SU-DHL-6 (cell line): ENCODE results near the gene MSL3B.
A peak's percentile ranks its signal among the peaks of the same experiment; 100 is the strongest.

Experiments used
- H2AFZ ChIP-seq: fragments of 200-600 bp; sonication (generic); 2 replicates; pipeline ENCODE4 v1.6.1; 2014; ENCODE audit warnings: low read depth, mild to moderate bottlenecking, moderate library complexity, mixed read lengths, antibody characterized with exemption, low read length; ENCODE audit not compliant: severe bottlenecking
- H3F3A ChIP-seq: fragments of 200-600 bp; shearing (Covaris generic); 2 replicates; pipeline ENCODE4 v1.6.0; 2016; ENCODE audit warnings: antibody characterized with exemption, mild to moderate bottlenecking; ENCODE audit not compliant: insufficient read depth
- H3K27ac ChIP-seq: fragments of 200-600 bp; sonication (generic); 2 replicates; pipeline ENCODE4 v1.5.1; 2016; ENCODE audit warnings: low read depth, mild to moderate bottlenecking, low read length, moderate library complexity, mixed read lengths
- H3K27me3 ChIP-seq: fragments of 200-600 bp; sonication (generic), shearing (Covaris generic); 2 replicates; pipeline ENCODE4 v1.6.0; 2014; ENCODE audit warnings: mild to moderate bottlenecking, low read length
- H3K36me3 ChIP-seq: fragments of 200-600 bp; sonication (generic); 2 replicates; pipeline ENCODE4 v1.6.1; 2014; ENCODE audit warnings: mild to moderate bottlenecking, low read length, mixed read lengths
- H3K4me2 ChIP-seq: fragments of 300-600, 200-600 bp; shearing (Covaris generic), sonication (generic); 2 replicates; pipeline ENCODE4 v1.6.0; 2014; ENCODE audit warnings: low read length, low read depth, mild to moderate bottlenecking; ENCODE audit not compliant: poor library complexity, severe bottlenecking
- H3K4me3 ChIP-seq: fragments of 200-600 bp; sonication (generic); 2 replicates; pipeline ENCODE4 v1.5.1; 2014; ENCODE audit warnings: antibody characterized with exemption, low read length, mild to moderate bottlenecking, mixed read lengths; ENCODE audit not compliant: insufficient read depth, poor library complexity, severe bottlenecking
- H3K79me2 ChIP-seq: fragments of 200-600 bp; sonication (generic); 2 replicates; pipeline ENCODE4 v1.6.1; 2014; ENCODE audit warnings: mild to moderate bottlenecking, low read length, moderate library complexity; ENCODE audit not compliant: insufficient read depth
- H3K9ac ChIP-seq: fragments of 200-600 bp; sonication (generic); 2 replicates; pipeline ENCODE4 v1.7.0; 2014; ENCODE audit warnings: mild to moderate bottlenecking, low read length
- H3K9me2 ChIP-seq: fragments of 200-600 bp; sonication (generic); replicated peaks from 2 replicates; pipeline ENCODE4 v1.6.1; 2014; ENCODE audit warnings: low read length; ENCODE audit not compliant: insufficient read depth
- H3K9me3 ChIP-seq: fragments of 200-600 bp; sonication (generic); 2 replicates; pipeline ENCODE4 v1.6.1; 2014; ENCODE audit warnings: low read length, mixed read lengths; ENCODE audit not compliant: insufficient read depth
- H4K20me1 ChIP-seq: fragments of 200-600 bp; sonication (generic); 2 replicates; pipeline ENCODE4 v1.6.1; 2014; ENCODE audit warnings: low read depth, mild to moderate bottlenecking, antibody characterized with exemption, low read length, moderate library complexity, mixed read lengths
- EZH2phosphoT487 ChIP-seq: fragments of 200-600 bp; sonication (generic), shearing (Covaris generic); conservative IDR thresholded peaks from 2 replicates; pipeline ENCODE4 v1.6.1; 2018; ENCODE audit warnings: mild to moderate bottlenecking, antibody characterized with exemption, low read length, moderate library complexity, mixed read lengths
- TF ChIP-seq, protein P1 (sequence below): fragments of 200-600 bp; sonication (generic); IDR thresholded peaks from one replicate; pipeline ENCODE4 v1.5.1; 2017; ENCODE audit warnings: antibody characterized with exemption, mild to moderate bottlenecking, low read length, moderate library complexity; ENCODE audit not compliant: insufficient read depth, poor library complexity, severe bottlenecking

MSL3B gene

DNA sequence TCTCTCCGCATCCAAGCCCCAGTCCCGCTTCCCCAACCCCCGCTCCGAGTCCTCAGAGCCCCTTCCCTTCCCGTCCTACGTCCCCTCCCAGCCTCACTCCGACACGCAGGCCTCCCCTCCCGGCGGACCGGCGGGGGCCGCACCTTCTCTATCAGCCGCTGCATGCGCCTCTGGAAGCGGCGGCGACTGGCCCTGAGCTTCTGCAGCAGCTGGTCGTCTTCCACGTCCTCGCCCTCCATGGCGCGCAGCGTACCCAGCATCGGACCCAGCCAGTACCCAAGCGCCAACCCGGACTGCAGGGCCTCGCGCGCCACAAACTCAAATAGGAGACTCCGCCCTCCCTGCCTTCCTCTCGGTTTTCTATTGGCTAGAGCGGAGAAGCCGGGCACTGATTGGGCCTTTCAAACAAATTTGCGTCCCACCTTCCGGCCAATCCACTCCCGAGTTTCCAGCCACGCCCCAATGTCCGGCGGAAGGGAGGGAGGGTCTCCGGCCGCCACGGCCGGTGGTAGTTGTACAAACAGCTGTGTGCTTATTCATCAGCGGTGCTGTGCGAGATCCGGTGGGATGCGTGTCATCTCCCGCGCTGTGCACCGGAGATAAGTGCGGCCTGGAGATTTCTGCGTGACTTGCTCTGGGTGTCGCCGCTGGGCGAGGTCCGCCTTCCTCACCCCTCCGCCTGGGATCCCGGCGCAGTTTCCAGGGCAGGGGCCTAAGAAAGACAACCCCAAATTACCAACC, 13.8 kb downstream of the MSL3B start, which contains the start of gene HJURP:
HJURP (minus strand) TSS at position 295 of the 741 bp plus-strand sequence; CDS start at position 260, 35 bp downstream.
- H3K4me3 ChIP-seq, result peak within 1 kb of the TSS; percentile 100
- peaks cover 33% of the 10 kb centered on the region for H3K36me3 ChIP-seq
- H3K79me2 ChIP-seq, result peaks cover 47% of the 10 kb centered on the region
- peak within 1 kb of the TSS; percentile 85 for H2AFZ ChIP-seq
- no peaks in the 10 kb centered on the region for H3K9me2 ChIP-seq
- peak within 1 kb of the TSS; percentile 83 for H3K27ac ChIP-seq
- H3F3A ChIP-seq, result no peaks in the 10 kb centered on the region
- TF ChIP-seq, protein P1, sequence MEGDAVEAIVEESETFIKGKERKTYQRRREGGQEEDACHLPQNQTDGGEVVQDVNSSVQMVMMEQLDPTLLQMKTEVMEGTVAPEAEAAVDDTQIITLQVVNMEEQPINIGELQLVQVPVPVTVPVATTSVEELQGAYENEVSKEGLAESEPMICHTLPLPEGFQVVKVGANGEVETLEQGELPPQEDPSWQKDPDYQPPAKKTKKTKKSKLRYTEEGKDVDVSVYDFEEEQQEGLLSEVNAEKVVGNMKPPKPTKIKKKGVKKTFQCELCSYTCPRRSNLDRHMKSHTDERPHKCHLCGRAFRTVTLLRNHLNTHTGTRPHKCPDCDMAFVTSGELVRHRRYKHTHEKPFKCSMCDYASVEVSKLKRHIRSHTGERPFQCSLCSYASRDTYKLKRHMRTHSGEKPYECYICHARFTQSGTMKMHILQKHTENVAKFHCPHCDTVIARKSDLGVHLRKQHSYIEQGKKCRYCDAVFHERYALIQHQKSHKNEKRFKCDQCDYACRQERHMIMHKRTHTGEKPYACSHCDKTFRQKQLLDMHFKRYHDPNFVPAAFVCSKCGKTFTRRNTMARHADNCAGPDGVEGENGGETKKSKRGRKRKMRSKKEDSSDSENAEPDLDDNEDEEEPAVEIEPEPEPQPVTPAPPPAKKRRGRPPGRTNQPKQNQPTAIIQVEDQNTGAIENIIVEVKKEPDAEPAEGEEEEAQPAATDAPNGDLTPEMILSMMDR, result no peak
- no peak for TF ChIP-seq EZH2phosphoT487
- peaks cover 17% of the 10 kb centered on the region; the same call in 1 of the 2 replicates for H4K20me1 ChIP-seq
- H3K4me2 ChIP-seq, result peak within 1 kb of the TSS; percentile 90
- H3K27me3 ChIP-seq, result no peaks in the 10 kb centered on the region
- H3K9ac ChIP-seq, result peak within 1 kb of the TSS; percentile 99
- H3K9me3 ChIP-seq, result no peaks in the 10 kb centered on the region

DNA sequence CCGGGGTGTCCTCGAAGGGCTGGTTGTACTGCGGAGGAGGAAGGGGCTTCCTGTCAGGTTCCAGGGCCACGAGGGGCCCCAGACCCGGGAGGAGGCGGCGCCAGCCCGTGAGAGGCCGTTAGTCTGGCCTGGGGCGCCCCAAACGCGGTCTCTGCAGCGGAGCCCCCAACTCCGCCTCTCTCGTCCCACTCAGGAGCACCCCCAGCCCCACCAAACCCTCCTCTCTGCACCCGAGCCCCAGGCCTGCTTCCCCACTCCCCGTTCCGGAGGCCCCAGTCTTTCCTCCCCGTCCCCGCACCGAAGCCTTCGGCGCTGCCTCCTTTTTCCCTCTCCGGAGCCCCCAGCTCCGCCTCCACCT, 14.3 kb downstream of the MSL3B start:
- TF ChIP-seq, protein P1, result no peak
- H3K9ac ChIP-seq, result peak overlapping the region; percentile 99
- H3K9me3 ChIP-seq, result no peaks in the 10 kb centered on the region
- H3K36me3 ChIP-seq, result peaks cover 33% of the 10 kb centered on the region
- no peaks in the 10 kb centered on the region for H3K9me2 ChIP-seq
- peak overlapping the region; percentile 83 for H3K27ac ChIP-seq
- H3K79me2 ChIP-seq, result peaks cover 53% of the 10 kb centered on the region
- no peaks in the 10 kb centered on the region for H3F3A ChIP-seq
- H4K20me1 ChIP-seq, result peaks cover 17% of the 10 kb centered on the region; the same call in 1 of the 2 replicates
- no peaks in the 10 kb centered on the region for H3K27me3 ChIP-seq
- peak overlapping the region; percentile 83 for H2AFZ ChIP-seq
- peak overlapping the region; percentile 90 for H3K4me2 ChIP-seq
- peak overlapping the region; percentile 100 for H3K4me3 ChIP-seq

DNA sequence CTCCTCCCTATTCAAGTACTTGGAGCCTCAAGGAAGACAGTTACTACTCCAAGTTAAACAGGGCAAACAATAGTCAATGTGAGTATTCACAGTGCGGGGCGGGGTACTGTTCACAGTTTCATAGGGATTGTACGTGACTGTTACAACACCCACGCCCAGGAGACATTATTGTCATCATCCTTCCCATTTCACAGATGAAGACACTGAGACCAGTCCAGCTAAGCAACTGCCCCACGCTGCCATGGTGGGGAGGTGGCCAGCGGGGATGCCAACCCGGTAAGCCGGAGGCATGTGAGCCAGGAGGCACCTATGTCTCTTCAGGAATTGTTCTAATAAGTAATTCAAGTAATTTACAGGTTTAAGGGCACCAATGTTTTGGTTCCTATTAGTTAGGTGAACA, 14.8 kb downstream of the MSL3B start:
- Histone ChIP-seq H3K9me3 (no peaks in the 10 kb centered on the region), H3F3A (no peaks in the 10 kb centered on the region), H3K27me3 (no peaks in the 10 kb centered on the region), H3K4me3 (peak overlapping the region; percentile 100), H3K4me2 (peak overlapping the region; percentile 90), H3K27ac (peak overlapping the region; percentile 83), H4K20me1 (peaks cover 17% of the 10 kb centered on the region; the same call in 1 of the 2 replicates), H3K79me2 (peaks cover 58% of the 10 kb centered on the region), H3K9me2 (no peaks in the 10 kb centered on the region), H2AFZ (no peak overlapping the region), H3K36me3 (peaks cover 33% of the 10 kb centered on the region), H3K9ac (peak overlapping the region; percentile 99)
- TF ChIP-seq, protein P1, result no peak
- no peak for TF ChIP-seq EZH2phosphoT487
